Liver (tissue), 9 donors: ENCODE data around the gene KCTD4. TPM values are rescaled to one million over a fixed set of nuclear protein-coding genes. Genes with fewer than 3 reads are reported as not detected.
"Not testable (repeated sequence)": the region's sequence is repeated elsewhere in the genome, so short reads cannot be mapped to it uniquely, and the experiment has no call there.

Experiments
- DNase-seq: peaks from one replicate; pipeline ENCODE4 v3.0.0-alpha.2; 2017; ENCODE audit warnings: low spot score
- H3K27ac ChIP-seq, 2 donors: one replicate each; pipeline ENCODE4 v1.7.0; 2013; ENCODE audit warnings: inconsistent platforms in 2 of 2, low read length in 2 of 2, control low read depth in 1 of 2, low read depth in 1 of 2, mild to moderate bottlenecking in 1 of 2
- H3K27me3 ChIP-seq, 4 donors: one replicate each; pipeline versions ENCODE4 v1.6.1 to v1.7.0; 2013; ENCODE audit warnings: low read length in 3 of 4, inconsistent platforms in 1 of 4, mild to moderate bottlenecking in 1 of 4, moderate library complexity in 1 of 4; ENCODE audit not compliant: control insufficient read depth in 4 of 4, insufficient read depth in 4 of 4
- H3K36me3 ChIP-seq, 4 donors: one replicate each; pipeline versions ENCODE4 v1.6.1 to v1.7.0; 2013; ENCODE audit warnings: low read length in 3 of 4, mild to moderate bottlenecking in 3 of 4, low read depth in 1 of 4, moderate library complexity in 1 of 4; ENCODE audit not compliant: control insufficient read depth in 4 of 4, insufficient read depth in 3 of 4
- H3K4me1 ChIP-seq, 4 donors: one replicate each; pipeline versions ENCODE4 v1.6.1 to v1.7.0; 2013; ENCODE audit warnings: low read length in 3 of 4, mild to moderate bottlenecking in 3 of 4, moderate library complexity in 1 of 4; ENCODE audit not compliant: control insufficient read depth in 4 of 4, insufficient read depth in 4 of 4
- H3K4me3 ChIP-seq, 3 donors: one replicate each; pipeline versions ENCODE4 v1.6.1 to v1.7.0; 2013; ENCODE audit warnings: low read length in 3 of 3, control low read depth in 1 of 3, low read depth in 1 of 3, mild to moderate bottlenecking in 1 of 3
- H3K9ac ChIP-seq, 2 donors: one replicate each; pipeline ENCODE4 v1.7.0; 2013; ENCODE audit warnings: low read length in 2 of 2, mild to moderate bottlenecking in 2 of 2, moderate library complexity in 2 of 2, control low read depth in 1 of 2, low read depth in 1 of 2
- H3K9me3 ChIP-seq, 4 donors: one replicate each; pipeline versions ENCODE4 v1.6.1 to v1.7.0; 2013; ENCODE audit warnings: low read length in 3 of 4; ENCODE audit not compliant: control insufficient read depth in 4 of 4
- CTCF ChIP-seq: fragments of 150-350 bp; IDR thresholded peaks from 2 replicates; pipeline ENCODE4 v1.5.1; 2017; ENCODE audit warnings: improper control_type of control experiment, low read depth, low read length; ENCODE audit not compliant: missing input control
- EGR1 ChIP-seq, 2 donors: IDR thresholded peaks; 2 replicates each; pipeline ENCODE4 v1.6.1; 2016 to 2018; ENCODE audit warnings: antibody characterized with exemption in 2 of 2, low read depth in 2 of 2
- FOXA1 ChIP-seq: IDR thresholded peaks from 2 replicates; pipeline ENCODE4 v1.6.1; 2016; ENCODE audit warnings: antibody characterized with exemption
- FOXA2 ChIP-seq: IDR thresholded peaks from 2 replicates; pipeline ENCODE4 v1.6.1; 2016; ENCODE audit warnings: antibody characterized with exemption
- HNF4A ChIP-seq, 2 donors: conservative IDR thresholded peaks; 2 replicates each; pipeline ENCODE4 v1.6.1; 2016; ENCODE audit warnings: antibody characterized with exemption in 2 of 2, mild to moderate bottlenecking in 2 of 2
- JUND ChIP-seq, 2 donors: IDR thresholded peaks; 2 replicates each; pipeline ENCODE4 v1.6.1; 2016; ENCODE audit warnings: antibody characterized with exemption in 2 of 2
- NR2F2 ChIP-seq: IDR thresholded peaks from 2 replicates; pipeline ENCODE4 v1.6.1; 2016; ENCODE audit warnings: antibody characterized with exemption
- RAD21 ChIP-seq, 2 donors: IDR thresholded peaks; 2 replicates each; pipeline ENCODE4 v1.6.1; 2016; ENCODE audit warnings: antibody characterized with exemption in 2 of 2, mild to moderate bottlenecking in 2 of 2
- RXRA ChIP-seq, 2 donors: IDR thresholded peaks; 2 replicates each; pipeline ENCODE4 v1.6.1; 2017 to 2018; ENCODE audit warnings: antibody characterized with exemption in 2 of 2, mild to moderate bottlenecking in 1 of 2
- SP1 ChIP-seq: IDR thresholded peaks from 2 replicates; pipeline ENCODE4 v1.6.1; 2018; ENCODE audit warnings: antibody characterized with exemption, mild to moderate bottlenecking
- TAF1 ChIP-seq: conservative IDR thresholded peaks from 2 replicates; pipeline ENCODE4 v1.6.1; 2016; ENCODE audit warnings: antibody characterized with exemption, mild to moderate bottlenecking
- YY1 ChIP-seq: IDR thresholded peaks from 2 replicates; pipeline ENCODE4 v1.6.1; 2016; ENCODE audit warnings: antibody characterized with exemption, mild to moderate bottlenecking
- WGBS: extraction: QIAGEN DNeasy Blood & Tissue Kit; methylation state at CpG from one replicate; pipeline ENCODE4 v1.1.7; 2013; 5-methylcytosine and 5-hydroxymethylcytosine counted together
- polyA plus RNA-seq, 2 donors: library from polyadenylated mRNA; stranded (reverse) in 1 of 2; unstranded in 1 of 2; fragments of 200-250 nt in 1 of 2; fragments of >200 nt in 1 of 2; fragmentation: Nextera tagmentation in 1 of 2; extraction: Ambion mirVana in 1 of 2; gene quantifications; one replicate each; pipeline versions ENCODE4 v1.2.1 to v1.2.3, GENCODE V29; 2013 to 2015
- total RNA-seq, 2 donors: library from RNA; depleted of rRNA; stranded (reverse); fragments of >200 nt; gene quantifications; one replicate each; pipeline ENCODE4 v1.2.3, GENCODE V29; 2014
- TF ChIP-seq, protein P1 (sequence below): IDR thresholded peaks from 2 replicates; pipeline ENCODE4 v1.6.1; 2016; ENCODE audit warnings: antibody characterized with exemption
- TF ChIP-seq, protein P2 (sequence below): IDR thresholded peaks from 2 replicates; pipeline ENCODE4 v1.6.1; 2016; ENCODE audit warnings: antibody characterized with exemption
- TF ChIP-seq, protein P3 (sequence below): IDR thresholded peaks from 2 replicates; pipeline ENCODE4 v1.6.1; 2016; ENCODE audit warnings: antibody characterized with exemption, mild to moderate bottlenecking
- donor health status: healthy.
- donor health status: healthy.
- donor health status: healthy.
- donor health status: healthy.
- donor health status: healthy.

Gene KCTD4
- total RNA-seq (not detected), polyA plus RNA-seq (under 1 TPM in 1 of 2 donors, not detected in 1; 0.19 TPM)

DNA sequence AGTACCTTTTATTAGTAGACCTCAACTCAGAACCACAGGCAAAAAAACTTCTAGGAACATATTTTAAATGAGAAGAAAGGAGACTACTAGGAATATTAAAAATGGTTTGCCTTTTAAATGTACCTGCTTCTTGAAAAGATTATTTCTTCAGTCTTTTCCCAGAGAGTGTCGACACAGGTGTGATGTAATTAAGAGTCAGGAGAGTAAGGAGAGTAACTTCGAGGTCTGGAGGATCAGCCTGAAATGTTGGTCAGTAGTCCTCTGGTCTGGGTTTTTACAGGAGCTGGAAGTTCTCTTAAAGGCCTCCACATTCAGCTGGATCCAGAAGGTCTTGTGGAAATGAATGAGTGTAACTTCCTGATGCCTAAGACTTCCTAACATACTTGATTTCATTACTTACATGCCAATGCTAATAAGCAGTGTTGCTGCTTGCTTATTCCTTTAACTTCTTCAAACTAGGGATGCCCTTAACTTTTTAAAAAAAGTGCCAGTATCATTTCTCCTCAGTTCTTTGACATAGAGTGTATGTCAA lies at the start of gene KCTD4:
Gene KCTD4, minus strand, starts transcription at position 345 of the 532 bp plus-strand sequence. CDS start 6,478 bp downstream, outside the sequence.
- no peak within 1 kb of the TSS for H3K27ac ChIP-seq
- no peak within 1 kb of the TSS for H3K4me3 ChIP-seq
- no peaks in the 10 kb centered on the region for H3K9me3 ChIP-seq
- H3K9ac ChIP-seq: no peak within 1 kb of the TSS
- peaks cover 0 to 7% (median 5%) of the 10 kb centered on the region in 4 donors for H3K4me1 ChIP-seq
- no peak for TF ChIP-seq NR2F2
- no peak for TF ChIP-seq EGR1 (IDR thresholded peaks at IDR 0.05; ENCODE audit: low read depth in 2 of 2)
- no peak for TF ChIP-seq FOXA1
- no peak for TF ChIP-seq JUND (IDR thresholded peaks at IDR 0.05)
- TF ChIP-seq, protein P1, sequence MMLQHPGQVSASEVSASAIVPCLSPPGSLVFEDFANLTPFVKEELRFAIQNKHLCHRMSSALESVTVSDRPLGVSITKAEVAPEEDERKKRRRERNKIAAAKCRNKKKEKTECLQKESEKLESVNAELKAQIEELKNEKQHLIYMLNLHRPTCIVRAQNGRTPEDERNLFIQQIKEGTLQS: no peak
- no peak for TF ChIP-seq CTCF
- no peak for TF ChIP-seq HNF4A (conservative IDR thresholded peaks at IDR 0.05)
- TF ChIP-seq, protein P2, sequence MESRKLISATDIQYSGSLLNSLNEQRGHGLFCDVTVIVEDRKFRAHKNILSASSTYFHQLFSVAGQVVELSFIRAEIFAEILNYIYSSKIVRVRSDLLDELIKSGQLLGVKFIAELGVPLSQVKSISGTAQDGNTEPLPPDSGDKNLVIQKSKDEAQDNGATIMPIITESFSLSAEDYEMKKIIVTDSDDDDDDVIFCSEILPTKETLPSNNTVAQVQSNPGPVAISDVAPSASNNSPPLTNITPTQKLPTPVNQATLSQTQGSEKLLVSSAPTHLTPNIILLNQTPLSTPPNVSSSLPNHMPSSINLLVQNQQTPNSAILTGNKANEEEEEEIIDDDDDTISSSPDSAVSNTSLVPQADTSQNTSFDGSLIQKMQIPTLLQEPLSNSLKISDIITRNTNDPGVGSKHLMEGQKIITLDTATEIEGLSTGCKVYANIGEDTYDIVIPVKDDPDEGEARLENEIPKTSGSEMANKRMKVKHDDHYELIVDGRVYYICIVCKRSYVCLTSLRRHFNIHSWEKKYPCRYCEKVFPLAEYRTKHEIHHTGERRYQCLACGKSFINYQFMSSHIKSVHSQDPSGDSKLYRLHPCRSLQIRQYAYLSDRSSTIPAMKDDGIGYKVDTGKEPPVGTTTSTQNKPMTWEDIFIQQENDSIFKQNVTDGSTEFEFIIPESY: no peak
- no peak for TF ChIP-seq YY1
- TF ChIP-seq RAD21 (IDR thresholded peaks at IDR 0.05): no peak
- no peak for TF ChIP-seq SP1
- no peak for TF ChIP-seq TAF1
- no peak for TF ChIP-seq RXRA (IDR thresholded peaks at IDR 0.05)
- TF ChIP-seq, protein P3, sequence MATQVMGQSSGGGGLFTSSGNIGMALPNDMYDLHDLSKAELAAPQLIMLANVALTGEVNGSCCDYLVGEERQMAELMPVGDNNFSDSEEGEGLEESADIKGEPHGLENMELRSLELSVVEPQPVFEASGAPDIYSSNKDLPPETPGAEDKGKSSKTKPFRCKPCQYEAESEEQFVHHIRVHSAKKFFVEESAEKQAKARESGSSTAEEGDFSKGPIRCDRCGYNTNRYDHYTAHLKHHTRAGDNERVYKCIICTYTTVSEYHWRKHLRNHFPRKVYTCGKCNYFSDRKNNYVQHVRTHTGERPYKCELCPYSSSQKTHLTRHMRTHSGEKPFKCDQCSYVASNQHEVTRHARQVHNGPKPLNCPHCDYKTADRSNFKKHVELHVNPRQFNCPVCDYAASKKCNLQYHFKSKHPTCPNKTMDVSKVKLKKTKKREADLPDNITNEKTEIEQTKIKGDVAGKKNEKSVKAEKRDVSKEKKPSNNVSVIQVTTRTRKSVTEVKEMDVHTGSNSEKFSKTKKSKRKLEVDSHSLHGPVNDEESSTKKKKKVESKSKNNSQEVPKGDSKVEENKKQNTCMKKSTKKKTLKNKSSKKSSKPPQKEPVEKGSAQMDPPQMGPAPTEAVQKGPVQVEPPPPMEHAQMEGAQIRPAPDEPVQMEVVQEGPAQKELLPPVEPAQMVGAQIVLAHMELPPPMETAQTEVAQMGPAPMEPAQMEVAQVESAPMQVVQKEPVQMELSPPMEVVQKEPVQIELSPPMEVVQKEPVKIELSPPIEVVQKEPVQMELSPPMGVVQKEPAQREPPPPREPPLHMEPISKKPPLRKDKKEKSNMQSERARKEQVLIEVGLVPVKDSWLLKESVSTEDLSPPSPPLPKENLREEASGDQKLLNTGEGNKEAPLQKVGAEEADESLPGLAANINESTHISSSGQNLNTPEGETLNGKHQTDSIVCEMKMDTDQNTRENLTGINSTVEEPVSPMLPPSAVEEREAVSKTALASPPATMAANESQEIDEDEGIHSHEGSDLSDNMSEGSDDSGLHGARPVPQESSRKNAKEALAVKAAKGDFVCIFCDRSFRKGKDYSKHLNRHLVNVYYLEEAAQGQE: no peak
- H3K36me3 ChIP-seq: no peaks in the 10 kb centered on the region
- no peak for DNase-seq
- 89% methylated on average over 2 of the region's 2 CpGs for WGBS
- H3K27me3 ChIP-seq: no peaks in the 10 kb centered on the region

GRCh38 chr13:45249662-45250061 lies 48.8 kb upstream of the KCTD4 start:
- 94% methylated on average over 3 of the region's 3 CpGs for whole genome bisulfite sequencing

DNA sequence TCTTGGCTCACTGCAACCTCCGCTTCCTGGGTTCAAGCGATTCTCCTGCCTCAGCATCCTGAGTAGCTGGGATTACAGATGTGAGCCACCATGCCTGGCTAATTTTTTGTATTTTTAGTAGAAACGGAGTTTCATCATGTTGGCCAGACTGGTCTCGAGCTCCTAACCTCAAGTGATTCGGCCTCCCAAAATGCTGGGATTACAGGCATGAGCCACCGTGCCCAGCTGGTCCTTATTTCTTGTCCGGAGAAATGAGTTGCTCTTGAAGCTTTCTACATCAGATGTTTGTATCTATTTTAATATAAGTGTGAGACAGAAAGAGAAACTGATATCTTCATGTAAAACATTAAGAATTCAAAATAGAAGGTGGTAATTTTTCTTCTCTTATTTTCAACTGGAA lies 43.9 kb upstream of the KCTD4 start:
- DNase-seq, H3K27me3 ChIP-seq, H3K9ac ChIP-seq, H3K9me3 ChIP-seq, H3K4me3 ChIP-seq, H3K36me3 ChIP-seq, H3K27ac ChIP-seq: not testable (repeated sequence)
- peaks cover 0 to 17% (median 10%) of the 10 kb centered on the region in 4 donors for H3K4me1 ChIP-seq
- 96% methylated on average over 7 of the region's 7 CpGs for WGBS

More at GRCh38 chr13:45249662-45250061, 48.8 kb upstream of the KCTD4 start:
- H3K36me3 ChIP-seq: peaks cover 0 to 3% (median 2%) of the 10 kb centered on the region in 4 donors
- no peaks in the 10 kb centered on the region for H3K9me3 ChIP-seq
- no peak for DNase-seq
- H3K4me1 ChIP-seq: no peaks in the 10 kb centered on the region
- TF ChIP-seq, protein P3: no peak
- TF ChIP-seq NR2F2: no peak
- TF ChIP-seq RXRA (IDR thresholded peaks at IDR 0.05): no peak
- TF ChIP-seq FOXA2: no peak
- H3K27ac ChIP-seq: no peak overlapping the region
- H3K27me3 ChIP-seq: no peaks in the 10 kb centered on the region
- H3K4me3 ChIP-seq: no peak overlapping the region
- no peak overlapping the region for H3K9ac ChIP-seq
